ENCODE results near the gene NOP14. TPM values are rescaled to one million over a fixed set of nuclear protein-coding genes. Genes with fewer than 3 reads are reported as not detected.

Gene NOP14
- polyA plus RNA-seq, 1 of the 3 experiments (the other 2 are of a cell fraction): 9.8 TPM

DNA sequence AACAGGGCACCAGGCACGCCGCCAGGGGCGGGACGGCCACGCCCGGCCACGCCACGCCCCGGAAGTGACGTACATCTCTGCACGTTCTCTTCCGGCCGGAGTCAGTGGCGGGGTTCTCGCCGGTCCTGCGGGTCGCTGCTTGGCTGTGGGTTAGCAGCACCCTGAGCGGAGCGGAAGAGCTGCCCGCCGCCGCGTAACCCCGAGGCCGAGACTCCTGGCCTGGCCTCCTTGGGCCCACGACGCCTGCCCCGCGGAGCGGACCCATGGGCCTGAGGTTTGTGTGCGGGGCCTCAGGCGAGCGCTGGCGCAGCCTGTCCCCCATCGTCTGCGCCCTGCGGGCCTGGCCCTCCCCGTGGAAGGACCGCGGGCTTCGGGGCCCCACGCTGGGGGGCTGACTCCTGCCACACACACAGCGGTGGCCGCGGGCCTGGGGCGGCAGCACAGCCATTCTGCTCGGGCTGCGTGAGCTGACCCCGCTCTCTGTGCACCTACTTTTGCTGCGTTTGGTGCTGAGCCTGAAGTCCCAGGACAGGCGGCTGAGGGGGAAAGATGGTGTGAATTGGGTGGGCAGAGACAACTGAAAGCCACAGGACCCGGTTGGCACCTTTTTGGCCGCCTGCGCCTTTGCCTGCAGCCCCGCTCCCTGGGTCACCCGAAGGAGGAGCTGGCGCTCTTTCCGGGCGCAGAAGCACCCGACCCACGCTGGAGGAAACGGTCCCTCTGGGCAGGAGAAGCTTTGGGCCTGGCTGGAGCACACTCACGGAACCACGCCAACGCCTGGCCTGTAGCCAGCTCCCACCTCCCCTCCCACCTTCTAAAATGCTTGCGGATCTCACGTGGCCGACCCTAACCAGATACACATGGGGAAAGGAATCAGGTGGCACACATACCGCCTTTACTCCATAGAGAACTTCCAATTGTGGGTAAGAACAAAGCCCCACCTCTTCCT lies 28.1 kb downstream of the NOP14 start:
- Histone ChIP-seq H3K9me2 (no peaks in the 10 kb centered on the region), H4K20me1 (ENCODE audit: insufficient read depth) (0 out of 2 replicates have a peak, but pooled peaks cover 19% of the 10 kb centered on the region), H3K9me3 (no peaks in the 10 kb centered on the region), H3K79me2 (ENCODE audit: insufficient read depth) (peaks cover 48% of the 10 kb centered on the region), H3K4me3 (ENCODE audit: low read depth in 2 of 2, low read length in 1 of 2) (peak overlapping the region; percentile 98 to 99), H3K27ac (ENCODE audit: low read depth in 2 of 2, low read length in 1 of 2) (peak overlapping the region; percentile 74 to 85), H3K4me2 (peak overlapping the region; percentile 99), H3K4me1 (ENCODE audit: control insufficient read depth in 1 of 2, insufficient read depth in 2 of 2, low read depth in 1 of 2, low read length in 1 of 2) (peaks cover 20 to 43% of the 10 kb centered on the region in 2 experiments), H3K27me3 (ENCODE audit: insufficient read depth) (no peaks in the 10 kb centered on the region), H3K36me3 (replicated peaks in 1 of 2; ENCODE audit: control insufficient read depth in 1 of 2, insufficient read depth in 2 of 2, low read length in 1 of 2) (peaks cover 22 to 54% of the 10 kb centered on the region in 2 experiments), H3K9ac (peak overlapping the region; percentile 94), H3F3A (replicated peaks; ENCODE audit: insufficient read depth) (peaks cover 19% of the 10 kb centered on the region), H2AFZ (ENCODE audit: low read depth) (peak overlapping the region; percentile 59; the same call in 1 of the 2 replicates)
- ChIA-PET POLR2A (interaction anchor here (0.7 to 1.6 kb wide), 7 partner anchors 12 to 178 kb away, joined by 3 to 4 read pairs (median 3); partner anchors contain the start of gene TNIP2), CTCF (interaction anchor here (0.7 to 2.6 kb wide), 8 partner anchors 13 to 179 kb away, joined by 3 to 19 read pairs (median 4); partner anchors contain the start of genes ADD1, GRK4 and NOP14)
- TF ChIP-seq RAD21 (IDR thresholded peaks at IDR 0.05; ENCODE audit: low read length) (no peak), NFIC (IDR thresholded peaks at IDR 0.05; ENCODE audit: borderline replicate concordance) (peak; percentile 34), POLR2AphosphoS5 (IDR thresholded peaks at IDR 0.05; ENCODE audit: low read depth, low read length) (peak; percentile 88), MEF2A (IDR thresholded peaks at IDR 0.05; ENCODE audit: borderline replicate concordance, low read depth) (no peak), FOXM1 (IDR thresholded peaks at IDR 0.05; ENCODE audit: low read depth) (no peak), RXRA (IDR thresholded peaks at IDR 0.05; ENCODE audit: borderline replicate concordance, low read depth) (no peak), TAF1 (IDR thresholded peaks at IDR 0.05; ENCODE audit: borderline replicate concordance, low read depth, low read length) (peak; percentile 80), TCF12 (IDR thresholded peaks at IDR 0.05) (no peak), SIN3A (IDR thresholded peaks at IDR 0.05; ENCODE audit: borderline replicate concordance, low read depth, low read length) (no peak; the same call in 1 of the 2 replicates), SMC3 (IDR thresholded peaks at IDR 0.05; ENCODE audit: low read depth, low read length) (no peak), GABPA (IDR thresholded peaks at IDR 0.05; ENCODE audit: low read depth) (peak; percentile 83), CHD2 (IDR thresholded peaks at IDR 0.05; ENCODE audit: low read length, partially characterized antibody) (peak; percentile 38), ELF1 (IDR thresholded peaks at IDR 0.05) (peak; percentile 69), YY1 (IDR thresholded peaks at IDR 0.05; ENCODE audit: low read depth) (no peak), GATA2 (CRISPR knock-in tag; IDR thresholded peaks at IDR 0.05) (no peak), MXI1 (IDR thresholded peaks at IDR 0.05; ENCODE audit: low read depth, low read length) (peak; percentile 87)
- TF ChIP-seq, protein P1, sequence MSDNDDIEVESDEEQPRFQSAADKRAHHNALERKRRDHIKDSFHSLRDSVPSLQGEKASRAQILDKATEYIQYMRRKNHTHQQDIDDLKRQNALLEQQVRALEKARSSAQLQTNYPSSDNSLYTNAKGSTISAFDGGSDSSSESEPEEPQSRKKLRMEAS (IDR thresholded peaks at IDR 0.05; ENCODE audit: low read depth): peak; percentile 50
- TF ChIP-seq, protein P2, sequence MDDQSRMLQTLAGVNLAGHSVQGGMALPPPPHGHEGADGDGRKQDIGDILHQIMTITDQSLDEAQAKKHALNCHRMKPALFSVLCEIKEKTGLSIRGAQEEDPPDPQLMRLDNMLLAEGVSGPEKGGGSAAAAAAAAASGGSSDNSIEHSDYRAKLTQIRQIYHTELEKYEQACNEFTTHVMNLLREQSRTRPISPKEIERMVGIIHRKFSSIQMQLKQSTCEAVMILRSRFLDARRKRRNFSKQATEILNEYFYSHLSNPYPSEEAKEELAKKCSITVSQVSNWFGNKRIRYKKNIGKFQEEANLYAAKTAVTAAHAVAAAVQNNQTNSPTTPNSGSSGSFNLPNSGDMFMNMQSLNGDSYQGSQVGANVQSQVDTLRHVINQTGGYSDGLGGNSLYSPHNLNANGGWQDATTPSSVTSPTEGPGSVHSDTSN (IDR thresholded peaks at IDR 0.05): no peak
- TF ChIP-seq, protein P3, sequence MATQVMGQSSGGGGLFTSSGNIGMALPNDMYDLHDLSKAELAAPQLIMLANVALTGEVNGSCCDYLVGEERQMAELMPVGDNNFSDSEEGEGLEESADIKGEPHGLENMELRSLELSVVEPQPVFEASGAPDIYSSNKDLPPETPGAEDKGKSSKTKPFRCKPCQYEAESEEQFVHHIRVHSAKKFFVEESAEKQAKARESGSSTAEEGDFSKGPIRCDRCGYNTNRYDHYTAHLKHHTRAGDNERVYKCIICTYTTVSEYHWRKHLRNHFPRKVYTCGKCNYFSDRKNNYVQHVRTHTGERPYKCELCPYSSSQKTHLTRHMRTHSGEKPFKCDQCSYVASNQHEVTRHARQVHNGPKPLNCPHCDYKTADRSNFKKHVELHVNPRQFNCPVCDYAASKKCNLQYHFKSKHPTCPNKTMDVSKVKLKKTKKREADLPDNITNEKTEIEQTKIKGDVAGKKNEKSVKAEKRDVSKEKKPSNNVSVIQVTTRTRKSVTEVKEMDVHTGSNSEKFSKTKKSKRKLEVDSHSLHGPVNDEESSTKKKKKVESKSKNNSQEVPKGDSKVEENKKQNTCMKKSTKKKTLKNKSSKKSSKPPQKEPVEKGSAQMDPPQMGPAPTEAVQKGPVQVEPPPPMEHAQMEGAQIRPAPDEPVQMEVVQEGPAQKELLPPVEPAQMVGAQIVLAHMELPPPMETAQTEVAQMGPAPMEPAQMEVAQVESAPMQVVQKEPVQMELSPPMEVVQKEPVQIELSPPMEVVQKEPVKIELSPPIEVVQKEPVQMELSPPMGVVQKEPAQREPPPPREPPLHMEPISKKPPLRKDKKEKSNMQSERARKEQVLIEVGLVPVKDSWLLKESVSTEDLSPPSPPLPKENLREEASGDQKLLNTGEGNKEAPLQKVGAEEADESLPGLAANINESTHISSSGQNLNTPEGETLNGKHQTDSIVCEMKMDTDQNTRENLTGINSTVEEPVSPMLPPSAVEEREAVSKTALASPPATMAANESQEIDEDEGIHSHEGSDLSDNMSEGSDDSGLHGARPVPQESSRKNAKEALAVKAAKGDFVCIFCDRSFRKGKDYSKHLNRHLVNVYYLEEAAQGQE (IDR thresholded peaks at IDR 0.05; ENCODE audit: low read depth, low read length): no peak
- TF ChIP-seq, protein P4, sequence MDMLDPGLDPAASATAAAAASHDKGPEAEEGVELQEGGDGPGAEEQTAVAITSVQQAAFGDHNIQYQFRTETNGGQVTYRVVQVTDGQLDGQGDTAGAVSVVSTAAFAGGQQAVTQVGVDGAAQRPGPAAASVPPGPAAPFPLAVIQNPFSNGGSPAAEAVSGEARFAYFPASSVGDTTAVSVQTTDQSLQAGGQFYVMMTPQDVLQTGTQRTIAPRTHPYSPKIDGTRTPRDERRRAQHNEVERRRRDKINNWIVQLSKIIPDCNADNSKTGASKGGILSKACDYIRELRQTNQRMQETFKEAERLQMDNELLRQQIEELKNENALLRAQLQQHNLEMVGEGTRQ (IDR thresholded peaks at IDR 0.05; ENCODE audit: borderline replicate concordance, low read depth, low read length): no peak
- TF ChIP-seq, protein P5, sequence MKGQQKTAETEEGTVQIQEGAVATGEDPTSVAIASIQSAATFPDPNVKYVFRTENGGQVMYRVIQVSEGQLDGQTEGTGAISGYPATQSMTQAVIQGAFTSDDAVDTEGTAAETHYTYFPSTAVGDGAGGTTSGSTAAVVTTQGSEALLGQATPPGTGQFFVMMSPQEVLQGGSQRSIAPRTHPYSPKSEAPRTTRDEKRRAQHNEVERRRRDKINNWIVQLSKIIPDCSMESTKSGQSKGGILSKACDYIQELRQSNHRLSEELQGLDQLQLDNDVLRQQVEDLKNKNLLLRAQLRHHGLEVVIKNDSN (IDR thresholded peaks at IDR 0.05; ENCODE audit: borderline replicate concordance, low read depth): no peak
- DNase-seq: peak; percentile 96
- WGBS (ENCODE audit: low lambda C conversion rate): 1% methylated on average over 30 of the region's 70 CpGs

Data from SK-N-SH (cell line).